ENCODE results near the gene ST7.
"Not testable (repeated sequence)": the region's sequence is repeated elsewhere in the genome, so short reads cannot be mapped to it uniquely, and the experiment has no call there.

Gene ST7

GRCh38 chr7:117114272-117114671 is 161.0 kb downstream of the ST7 start:
- no peak overlapping the region for H3K4me3 ChIP-seq (ENCODE audit: low read depth in 1 of 5, low read length in 5 of 5)

DNA sequence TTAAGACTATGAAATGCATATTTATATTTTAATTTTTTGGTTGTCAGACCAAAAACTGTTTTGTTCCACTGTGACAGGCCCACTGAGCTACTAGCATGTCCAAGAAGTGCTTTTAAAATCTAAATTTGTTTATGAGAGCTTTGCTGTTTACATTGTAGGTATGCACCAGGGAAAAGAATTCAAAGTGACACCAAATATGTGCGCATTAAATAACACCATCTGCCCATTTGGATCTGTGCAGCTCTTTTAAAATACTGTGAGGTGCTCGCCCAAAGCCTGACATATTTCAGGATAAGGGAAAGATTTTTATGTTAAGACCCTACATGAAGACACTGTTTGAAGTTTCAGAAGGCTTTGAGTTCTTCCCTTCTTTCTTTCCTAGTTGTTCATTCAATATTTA is 162.9 kb downstream of the ST7 start:
- no peak overlapping the region for H3K4me3 ChIP-seq (ENCODE audit: low read depth in 1 of 5, low read length in 5 of 5)
- H3K4me1 ChIP-seq (ENCODE audit: control insufficient read depth in 5 of 5, insufficient read depth in 5 of 5, low read length in 5 of 5): no peaks in the 10 kb centered on the region
- H3K27me3 ChIP-seq (ENCODE audit: control insufficient read depth in 5 of 5, insufficient read depth in 4 of 5, low read length in 5 of 5): no peaks in the 10 kb centered on the region
- no peaks in the 10 kb centered on the region for H3K9me3 ChIP-seq (ENCODE audit: control insufficient read depth in 5 of 5, low read length in 5 of 5)
- H3K27ac ChIP-seq (ENCODE audit: low read depth, low read length): no peak overlapping the region
- H3K9ac ChIP-seq (ENCODE audit: low read length in 5 of 5): no peak overlapping the region
- no peaks in the 10 kb centered on the region for H3K36me3 ChIP-seq (ENCODE audit: control insufficient read depth in 5 of 5, insufficient read depth in 5 of 5, low read length in 5 of 5)

More at GRCh38 chr7:117114272-117114671, 161.0 kb downstream of the ST7 start:
- H3K27me3 ChIP-seq (ENCODE audit: control insufficient read depth in 5 of 5, insufficient read depth in 4 of 5, low read length in 5 of 5): no peaks in the 10 kb centered on the region
- peaks cover 0 to 9% (median 0%) of the 10 kb centered on the region in 5 donors for H3K4me1 ChIP-seq (ENCODE audit: control insufficient read depth in 5 of 5, insufficient read depth in 5 of 5, low read length in 5 of 5)
- no peak overlapping the region for H3K27ac ChIP-seq (ENCODE audit: low read depth, low read length)
- no peak overlapping the region for H3K9ac ChIP-seq (ENCODE audit: low read length in 5 of 5)
- H3K9me3 ChIP-seq (ENCODE audit: control insufficient read depth in 5 of 5, low read length in 5 of 5): no peaks in the 10 kb centered on the region
- no peaks in the 10 kb centered on the region for H3K36me3 ChIP-seq (ENCODE audit: control insufficient read depth in 5 of 5, insufficient read depth in 5 of 5, low read length in 5 of 5)

GRCh38 chr7:117117172-117117571 is 163.9 kb downstream of the ST7 start:
- Histone ChIP-seq H3K27me3 (ENCODE audit: control insufficient read depth in 5 of 5, insufficient read depth in 4 of 5, low read length in 5 of 5) (no peaks in the 10 kb centered on the region), H3K4me1 (ENCODE audit: control insufficient read depth in 5 of 5, insufficient read depth in 5 of 5, low read length in 5 of 5) (no peaks in the 10 kb centered on the region), H3K9ac (ENCODE audit: low read length in 5 of 5) (no peak overlapping the region), H3K4me3 (ENCODE audit: low read depth in 1 of 5, low read length in 5 of 5) (no peak overlapping the region), H3K27ac (ENCODE audit: low read depth, low read length) (no peak overlapping the region), H3K9me3 (ENCODE audit: control insufficient read depth in 5 of 5, low read length in 5 of 5) (no peaks in the 10 kb centered on the region), H3K36me3 (ENCODE audit: control insufficient read depth in 5 of 5, insufficient read depth in 5 of 5, low read length in 5 of 5) (no peaks in the 10 kb centered on the region)

DNA sequence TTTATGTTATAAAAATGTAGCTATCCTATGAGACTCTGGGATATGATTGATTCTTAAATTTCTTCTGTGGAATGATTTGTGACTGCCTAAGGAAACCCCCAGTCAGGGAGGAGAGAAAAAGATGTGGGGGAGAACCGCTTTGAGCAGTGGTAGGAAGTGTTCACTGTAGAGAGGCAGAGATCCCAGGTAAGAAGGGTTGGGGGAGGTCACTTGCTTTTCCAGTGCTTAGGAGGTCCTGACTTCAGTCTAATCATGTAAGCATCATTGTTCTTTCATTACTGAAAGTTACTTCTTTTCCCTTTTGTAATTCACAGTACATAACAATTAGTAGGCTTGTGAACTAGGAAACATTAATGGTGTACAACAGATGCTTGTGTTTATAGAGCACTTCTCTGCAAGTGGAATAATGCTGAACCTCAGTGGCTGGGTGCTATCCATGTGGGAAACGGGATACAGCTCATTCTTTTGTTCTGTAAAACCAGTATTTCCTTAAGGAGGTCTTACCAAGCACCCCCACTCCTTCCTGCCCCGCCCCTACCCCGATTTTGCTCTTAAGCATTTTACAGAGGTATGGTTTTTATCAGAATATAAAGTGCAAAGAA is 165.4 kb downstream of the ST7 start:
- no peak overlapping the region for H3K9ac ChIP-seq (ENCODE audit: low read length in 5 of 5)
- no peaks in the 10 kb centered on the region for H3K9me3 ChIP-seq (ENCODE audit: control insufficient read depth in 5 of 5, low read length in 5 of 5)
- H3K36me3 ChIP-seq (ENCODE audit: control insufficient read depth in 5 of 5, insufficient read depth in 5 of 5, low read length in 5 of 5): no peaks in the 10 kb centered on the region
- H3K4me3 ChIP-seq (ENCODE audit: low read depth in 1 of 5, low read length in 5 of 5): no peak overlapping the region
- H3K27me3 ChIP-seq (ENCODE audit: control insufficient read depth in 5 of 5, insufficient read depth in 4 of 5, low read length in 5 of 5): no peaks in the 10 kb centered on the region
- H3K4me1 ChIP-seq (ENCODE audit: control insufficient read depth in 5 of 5, insufficient read depth in 5 of 5, low read length in 5 of 5): no peaks in the 10 kb centered on the region
- H3K27ac ChIP-seq (ENCODE audit: low read depth, low read length): no peak overlapping the region

DNA sequence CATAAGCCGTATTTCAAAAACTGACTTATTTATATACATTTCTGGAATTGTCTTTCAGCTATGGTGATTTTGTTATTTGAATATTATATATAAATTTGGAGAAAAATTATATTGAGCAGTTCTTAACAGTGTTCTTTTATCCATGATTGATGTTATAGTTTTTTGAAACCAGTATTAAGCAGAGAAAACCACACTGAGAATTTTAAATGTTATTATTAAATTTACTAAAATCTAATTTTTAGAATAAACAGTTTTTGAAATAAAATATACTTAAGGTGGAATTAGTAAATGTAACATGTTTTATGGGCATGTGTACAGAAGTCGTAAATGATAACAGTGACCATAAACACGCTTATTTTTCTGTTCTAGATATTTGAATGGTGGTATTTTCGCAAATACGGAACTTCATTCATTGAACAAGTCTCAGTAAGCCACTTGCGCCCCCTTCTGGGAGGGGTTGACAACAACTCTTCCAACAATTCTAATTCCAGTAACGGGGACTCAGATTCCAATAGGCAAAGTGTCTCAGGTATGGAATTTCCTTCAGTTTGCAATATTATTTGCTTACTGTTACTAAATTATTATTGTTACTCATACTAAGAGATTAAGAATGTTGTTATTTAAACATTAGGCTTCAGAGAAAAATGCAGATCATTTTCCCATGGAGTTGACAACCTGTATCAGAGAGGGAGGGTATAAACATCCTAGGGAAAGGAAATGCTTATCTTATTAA is 166.1 kb downstream of the ST7 start:
- Histone ChIP-seq H3K36me3 (ENCODE audit: control insufficient read depth in 5 of 5, insufficient read depth in 5 of 5, low read length in 5 of 5) (no peaks in the 10 kb centered on the region), H3K4me3 (ENCODE audit: low read depth in 1 of 5, low read length in 5 of 5) (no peak overlapping the region), H3K27me3 (ENCODE audit: control insufficient read depth in 5 of 5, insufficient read depth in 4 of 5, low read length in 5 of 5) (no peaks in the 10 kb centered on the region), H3K9me3 (ENCODE audit: control insufficient read depth in 5 of 5, low read length in 5 of 5) (no peaks in the 10 kb centered on the region), H3K4me1 (ENCODE audit: control insufficient read depth in 5 of 5, insufficient read depth in 5 of 5, low read length in 5 of 5) (peaks cover 0 to 1% (median 1%) of the 10 kb centered on the region in 5 donors), H3K27ac (ENCODE audit: low read depth, low read length) (no peak overlapping the region), H3K9ac (ENCODE audit: low read length in 5 of 5) (no peak overlapping the region)

DNA sequence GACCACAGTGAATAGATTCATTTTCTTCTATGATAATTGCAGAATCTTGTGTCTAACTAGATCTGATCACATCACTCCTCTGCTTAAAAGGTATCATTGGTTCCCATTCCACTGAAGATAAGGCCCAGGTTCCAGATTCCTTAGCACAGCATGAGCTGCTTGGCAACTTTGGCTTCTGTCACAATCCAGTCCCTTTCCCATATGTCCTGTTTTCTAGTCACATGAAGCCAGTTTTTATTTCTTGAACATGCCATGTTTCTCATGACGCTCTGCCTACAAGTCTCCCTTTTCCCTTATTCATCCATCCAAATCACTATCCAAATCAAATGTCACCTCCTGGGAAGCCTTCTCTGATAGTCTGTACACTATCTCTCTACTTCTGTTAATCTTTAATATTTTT is 167.0 kb downstream of the ST7 start:
- H3K27ac ChIP-seq (ENCODE audit: low read depth, low read length); H3K4me1 ChIP-seq (ENCODE audit: control insufficient read depth in 5 of 5, insufficient read depth in 5 of 5, low read length in 5 of 5); H3K9me3 ChIP-seq (ENCODE audit: control insufficient read depth in 5 of 5, low read length in 5 of 5); H3K4me3 ChIP-seq (ENCODE audit: low read depth in 1 of 5, low read length in 5 of 5); H3K9ac ChIP-seq (ENCODE audit: low read length in 5 of 5); H3K27me3 ChIP-seq (ENCODE audit: control insufficient read depth in 5 of 5, insufficient read depth in 4 of 5, low read length in 5 of 5); H3K36me3 ChIP-seq (ENCODE audit: control insufficient read depth in 5 of 5, insufficient read depth in 5 of 5, low read length in 5 of 5): not testable (repeated sequence)

DNA sequence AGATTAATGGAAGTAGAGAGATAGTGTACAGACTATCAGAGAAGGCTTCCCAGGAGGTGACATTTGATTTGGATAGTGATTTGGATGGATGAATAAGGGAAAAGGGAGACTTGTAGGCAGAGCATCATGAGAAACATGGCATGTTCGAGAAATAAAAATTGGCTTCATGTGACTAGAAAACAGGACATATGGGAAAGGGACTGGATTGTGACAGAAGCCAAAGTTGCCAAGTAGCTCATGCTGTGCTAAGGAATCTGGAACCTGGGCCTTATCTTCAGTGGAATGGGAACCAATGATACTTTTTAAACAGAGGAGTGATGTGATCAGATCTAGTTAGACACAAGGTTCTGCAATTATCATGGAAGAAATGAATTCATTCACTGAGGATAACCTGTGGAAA is 168.7 kb downstream of the ST7 start:
- H3K4me3 ChIP-seq (ENCODE audit: low read depth in 1 of 5, low read length in 5 of 5); H3K4me1 ChIP-seq (ENCODE audit: control insufficient read depth in 5 of 5, insufficient read depth in 5 of 5, low read length in 5 of 5); H3K9me3 ChIP-seq (ENCODE audit: control insufficient read depth in 5 of 5, low read length in 5 of 5); H3K36me3 ChIP-seq (ENCODE audit: control insufficient read depth in 5 of 5, insufficient read depth in 5 of 5, low read length in 5 of 5); H3K27ac ChIP-seq (ENCODE audit: low read depth, low read length); H3K9ac ChIP-seq (ENCODE audit: low read length in 5 of 5); H3K27me3 ChIP-seq (ENCODE audit: control insufficient read depth in 5 of 5, insufficient read depth in 4 of 5, low read length in 5 of 5): not testable (repeated sequence)

- Histone ChIP-seq H3K27ac (ENCODE audit: low read depth, low read length) (no peak overlapping the region), H3K9ac (ENCODE audit: low read length in 5 of 5) (no peak overlapping the region), H3K27me3 (ENCODE audit: control insufficient read depth in 5 of 5, insufficient read depth in 4 of 5, low read length in 5 of 5) (no peaks in the 10 kb centered on the region), H3K36me3 (ENCODE audit: control insufficient read depth in 5 of 5, insufficient read depth in 5 of 5, low read length in 5 of 5) (no peaks in the 10 kb centered on the region), H3K4me3 (ENCODE audit: low read depth in 1 of 5, low read length in 5 of 5) (no peak overlapping the region), H3K4me1 (ENCODE audit: control insufficient read depth in 5 of 5, insufficient read depth in 5 of 5, low read length in 5 of 5) (peaks cover 0 to 7% (median 5%) of the 10 kb centered on the region in 5 donors), H3K9me3 (ENCODE audit: control insufficient read depth in 5 of 5, low read length in 5 of 5) (no peaks in the 10 kb centered on the region)
Measured at GRCh38 chr7:117122536-117122935, 169.2 kb downstream of the ST7 start.

- no peak overlapping the region for H3K9ac ChIP-seq (ENCODE audit: low read length in 5 of 5)
- no peak overlapping the region for H3K27ac ChIP-seq (ENCODE audit: low read depth, low read length)
Measured at GRCh38 chr7:117123311-117123926, 170.1 kb downstream of the ST7 start.

DNA sequence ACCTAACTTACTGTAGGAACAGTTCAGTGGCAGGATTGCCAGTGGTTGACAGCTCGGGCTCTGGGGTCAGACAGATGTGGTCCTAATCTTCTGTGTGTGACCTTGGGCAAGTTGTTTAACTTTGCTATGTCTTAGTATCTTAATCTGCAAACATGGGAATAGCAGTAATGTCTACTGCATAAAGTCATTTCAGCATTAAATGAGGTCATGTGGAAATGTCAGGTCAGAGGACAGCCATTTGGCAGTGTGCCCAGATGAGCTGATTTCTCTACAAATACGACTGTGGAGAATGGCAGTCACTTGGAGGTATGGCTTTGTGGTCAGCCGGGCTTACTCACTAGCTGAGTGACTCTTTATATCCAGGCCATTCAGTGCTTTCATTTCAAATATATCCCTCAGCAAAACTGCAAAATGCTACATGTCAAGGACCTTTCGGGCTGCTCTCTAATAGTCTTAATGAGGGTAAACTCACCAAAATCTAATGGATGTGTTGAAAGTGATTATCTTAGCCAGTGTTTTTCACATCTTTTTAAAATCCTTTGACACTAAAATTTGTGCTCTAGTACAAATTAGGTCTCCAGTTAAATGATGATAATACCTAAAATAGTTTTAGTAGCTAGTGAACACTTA is 171.4 kb downstream of the ST7 start:
- no peaks in the 10 kb centered on the region for H3K27me3 ChIP-seq (ENCODE audit: control insufficient read depth in 5 of 5, insufficient read depth in 4 of 5, low read length in 5 of 5)

More at GRCh38 chr7:117123311-117123926, 170.1 kb downstream of the ST7 start:
- H3K4me3 ChIP-seq (ENCODE audit: low read depth in 1 of 5, low read length in 5 of 5): no peak overlapping the region
- H3K4me1 ChIP-seq (ENCODE audit: control insufficient read depth in 5 of 5, insufficient read depth in 5 of 5, low read length in 5 of 5): peaks cover 0 to 7% (median 5%) of the 10 kb centered on the region in 5 donors
- H3K9me3 ChIP-seq (ENCODE audit: control insufficient read depth in 5 of 5, low read length in 5 of 5): no peaks in the 10 kb centered on the region
- H3K27me3 ChIP-seq (ENCODE audit: control insufficient read depth in 5 of 5, insufficient read depth in 4 of 5, low read length in 5 of 5): no peaks in the 10 kb centered on the region
- H3K36me3 ChIP-seq (ENCODE audit: control insufficient read depth in 5 of 5, insufficient read depth in 5 of 5, low read length in 5 of 5): no peaks in the 10 kb centered on the region

More for the DNA sequence above, 171.4 kb downstream of the ST7 start:
- Histone ChIP-seq H3K36me3 (ENCODE audit: control insufficient read depth in 5 of 5, insufficient read depth in 5 of 5, low read length in 5 of 5) (no peaks in the 10 kb centered on the region), H3K4me1 (ENCODE audit: control insufficient read depth in 5 of 5, insufficient read depth in 5 of 5, low read length in 5 of 5) (peaks cover 0 to 8% (median 6%) of the 10 kb centered on the region in 5 donors), H3K9ac (ENCODE audit: low read length in 5 of 5) (no peak overlapping the region), H3K4me3 (ENCODE audit: low read depth in 1 of 5, low read length in 5 of 5) (no peak overlapping the region), H3K9me3 (ENCODE audit: control insufficient read depth in 5 of 5, low read length in 5 of 5) (no peaks in the 10 kb centered on the region), H3K27ac (ENCODE audit: low read depth, low read length) (no peak overlapping the region)

All from subcutaneous abdominal adipose tissue (tissue), 5 donors.